HG03066 (cell line): ENCODE data around the gene MLLT6.
A peak's percentile ranks its signal among the peaks of the same experiment; 100 is the strongest.

Source experiments
- ATAC-seq: cut with Tn5 transposase; IDR thresholded peaks from one replicate; pipeline ENCODE4 v1.9.1; 2021; ENCODE audit warnings: low read depth; ENCODE audit not compliant: unreplicated experiment

Gene MLLT6

DNA sequence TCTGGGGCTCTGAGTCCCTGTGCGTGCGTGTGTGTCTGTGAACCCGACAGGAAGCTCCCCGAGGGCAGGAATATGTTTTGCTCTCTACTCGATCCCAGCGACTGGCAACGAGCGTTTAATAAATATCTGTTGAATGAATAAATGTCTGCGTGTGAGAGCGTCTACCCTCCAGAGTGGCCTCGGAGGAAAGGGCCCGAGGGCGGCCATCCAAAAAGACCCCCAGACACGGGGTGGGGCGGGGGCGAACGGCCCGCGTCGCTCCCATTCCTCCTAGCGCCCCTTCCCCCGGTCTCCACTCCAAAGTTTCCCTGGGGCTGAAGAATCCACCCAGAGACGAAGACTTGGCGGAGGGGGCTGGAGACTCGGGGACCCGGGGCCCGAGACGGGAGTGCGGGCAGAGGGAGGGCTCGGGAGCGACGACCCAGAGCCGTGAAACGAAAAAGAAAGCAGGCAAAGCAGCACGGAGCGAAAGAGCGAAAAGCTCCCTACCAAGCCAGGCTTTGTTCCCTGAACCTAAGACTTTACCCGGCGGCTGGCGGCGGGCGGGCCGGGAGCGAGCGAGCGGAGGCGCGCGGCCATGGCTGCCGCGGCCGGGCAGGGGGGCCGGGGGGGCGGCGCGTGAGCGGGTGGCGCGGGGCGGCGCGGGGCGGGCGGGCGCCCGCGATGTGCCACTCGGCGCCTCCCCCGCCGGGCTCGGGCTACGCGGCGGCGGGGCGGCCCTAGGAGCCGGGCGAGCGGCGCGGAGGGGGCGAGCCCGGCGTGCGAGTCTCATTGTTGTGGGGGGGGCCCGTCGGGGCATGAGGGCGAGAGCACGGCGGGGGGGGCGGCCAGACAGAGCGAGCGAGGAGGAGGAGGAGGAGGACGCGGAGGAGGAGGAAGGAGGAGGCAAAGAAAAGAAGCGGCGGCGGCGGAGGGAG is at the start of gene MLLT6:
TSS of gene MLLT6 (plus strand) at position 668 of the 917 bp plus-strand sequence. CDS start 360 bp downstream, outside the sequence.
- ATAC-seq = no peak

GRCh38 chr17:38656959-38657823 is 47.9 kb upstream of the MLLT6 start:
- ATAC-seq = no peak

DNA sequence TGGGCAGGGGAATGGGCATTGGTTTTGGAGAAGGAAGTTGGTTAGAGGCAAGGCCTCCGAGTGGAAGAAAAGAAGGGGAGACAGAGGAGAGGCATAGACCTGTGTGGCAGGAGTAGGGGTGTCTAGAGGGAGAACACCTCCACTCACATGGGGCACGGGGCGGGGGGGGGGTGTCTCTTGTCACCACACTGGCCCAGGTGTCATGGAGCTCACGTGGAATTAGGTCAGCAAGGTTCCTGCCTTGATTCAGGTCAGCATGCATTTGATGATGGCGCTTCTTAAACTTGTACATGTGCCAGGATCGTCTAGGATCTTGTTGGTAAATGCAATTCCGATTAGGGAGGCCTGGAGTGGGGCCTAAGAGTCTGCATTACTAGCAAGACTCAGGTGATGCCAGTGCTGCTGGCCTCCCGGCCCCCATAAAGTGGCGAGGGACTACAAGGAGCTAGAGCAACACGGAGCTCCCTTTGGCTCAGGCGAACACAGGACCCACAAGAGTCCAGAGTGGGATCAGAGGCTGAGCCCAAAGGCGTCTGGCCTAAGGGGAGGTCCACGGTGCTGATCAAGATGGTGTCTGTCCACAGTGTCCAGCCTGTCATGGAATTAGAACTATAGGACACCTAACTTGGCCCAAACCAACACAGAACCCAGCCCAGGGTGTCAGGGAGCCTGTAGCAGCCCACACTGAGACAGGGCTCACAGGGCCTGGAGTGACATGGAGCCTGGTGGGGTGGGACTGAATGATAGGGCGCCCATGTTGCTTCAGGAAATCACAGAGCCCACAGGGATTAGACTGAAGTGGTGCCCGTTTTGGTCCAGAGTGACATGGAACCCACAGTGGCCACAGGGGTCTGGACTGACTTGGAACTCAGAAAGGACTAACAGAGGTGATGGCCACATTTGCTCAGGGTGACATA is 47.0 kb upstream of the MLLT6 start:
- no peak for ATAC-seq

GRCh38 chr17:38658741-38659345 is 46.2 kb upstream of the MLLT6 start:
- no peak for ATAC-seq

DNA sequence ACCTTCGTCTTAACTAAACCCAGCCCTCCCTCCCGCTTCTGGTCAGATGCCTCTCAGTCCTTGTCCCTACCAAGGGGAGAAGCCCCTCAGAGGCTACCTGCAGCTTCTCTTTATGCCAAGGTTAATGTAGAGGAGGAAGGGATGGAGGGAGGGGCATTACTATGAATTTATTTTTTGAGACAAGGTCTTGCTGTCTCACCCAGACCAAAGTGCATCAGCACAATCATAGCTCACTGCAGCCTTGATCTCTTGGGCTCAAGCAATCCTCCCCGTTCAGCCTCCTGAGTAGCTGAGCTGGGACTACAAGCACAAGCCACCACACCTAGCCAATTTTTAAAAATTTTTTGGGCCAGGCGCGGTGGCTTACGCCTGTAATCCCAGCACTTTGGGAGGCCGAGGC is 45.7 kb upstream of the MLLT6 start:
- no peak for ATAC-seq

GRCh38 chr17:38660097-38661025 is 44.7 kb upstream of the MLLT6 start:
- no peak for ATAC-seq

GRCh38 chr17:38663125-38663751 is 41.8 kb upstream of the MLLT6 start:
- no peak for ATAC-seq

- no peak for ATAC-seq
Observed at GRCh38 chr17:38663964-38664644, 41.0 kb upstream of the MLLT6 start.

- no peak for ATAC-seq
Observed at GRCh38 chr17:38667099-38667786, 37.8 kb upstream of the MLLT6 start.

GRCh38 chr17:38667787-38668122 is 37.3 kb upstream of the MLLT6 start:
- no peak for ATAC-seq

GRCh38 chr17:38669520-38669919 is 35.6 kb upstream of the MLLT6 start:
- ATAC-seq = no peak

DNA sequence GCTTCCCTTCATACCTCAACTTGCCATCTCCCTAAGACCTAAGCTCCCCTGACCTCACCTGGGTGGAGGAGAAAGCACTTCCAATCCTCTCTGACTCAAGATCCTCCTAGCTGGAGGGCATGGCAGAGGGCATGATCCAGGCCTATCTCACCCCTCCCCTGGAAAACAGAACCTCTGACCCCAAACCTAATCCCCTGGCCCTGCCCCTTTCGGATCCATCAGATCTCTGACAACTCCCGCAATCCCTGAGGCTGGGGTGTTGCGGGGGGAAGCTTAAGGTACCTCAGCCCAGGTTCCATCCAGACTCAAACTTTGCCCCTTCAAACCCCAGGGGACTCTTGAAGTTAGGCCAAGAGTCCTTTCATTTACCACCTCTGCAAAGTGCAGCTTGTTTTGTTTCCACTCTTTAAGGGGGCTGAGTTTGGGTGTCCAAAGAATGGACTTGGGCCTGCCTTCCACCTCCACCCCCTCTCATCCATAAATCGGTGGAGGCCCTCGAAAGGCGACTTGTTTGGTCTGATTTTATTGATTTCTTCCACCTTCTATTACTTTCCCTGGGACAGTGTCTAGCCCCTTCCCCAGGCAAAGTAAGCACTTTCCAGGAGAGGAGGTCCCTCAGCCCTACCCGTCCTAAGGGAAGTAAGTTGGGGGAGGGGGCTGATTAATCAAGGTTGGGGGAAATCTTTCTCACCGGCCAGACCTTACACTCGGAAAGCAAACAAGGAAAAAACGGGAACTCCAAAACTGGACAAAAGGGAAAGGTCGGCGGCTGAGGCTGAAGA is 32.9 kb upstream of the MLLT6 start:
- no peak for ATAC-seq

GRCh38 chr17:38672788-38673706 is 32.0 kb upstream of the MLLT6 start:
- no peak for ATAC-seq

GRCh38 chr17:38673707-38674013 is 31.4 kb upstream of the MLLT6 start:
- ATAC-seq = no peak

GRCh38 chr17:38674014-38674748 is 30.9 kb upstream of the MLLT6 start:
- peak; percentile 11 for ATAC-seq
